GM23338 (cell line): Measurements from ENCODE around the gene TMEM38A.

Experiments
- CREB1 ChIP-seq: fragments of 250-450 bp; sonication (Bioruptor Pico); IDR thresholded peaks from 2 replicates; pipeline ENCODE4 v1.5.0; 2020; ENCODE audit warnings: low read depth, mild to moderate bottlenecking, moderate library complexity
- EZH2 ChIP-seq: fragments of 200-600 bp; sonication (generic); IDR thresholded peaks from one replicate; pipeline ENCODE4 v1.8.0; 2017; ENCODE audit warnings: antibody characterized with exemption, mild to moderate bottlenecking, low read depth; ENCODE audit not compliant: unreplicated experiment
- EZH2phosphoT487 ChIP-seq: fragments of 200-600 bp; sonication (generic); IDR thresholded peaks from one replicate; pipeline ENCODE4 v1.8.1; 2018; ENCODE audit warnings: antibody characterized with exemption; ENCODE audit not compliant: unreplicated experiment
- JUNB ChIP-seq: IDR thresholded peaks from one replicate; pipeline ENCODE4 v1.6.1; 2016; ENCODE audit warnings: antibody characterized with exemption; ENCODE audit not compliant: unreplicated experiment
- NANOG ChIP-seq: IDR thresholded peaks from 2 replicates; pipeline ENCODE4 v1.6.1; 2016; ENCODE audit warnings: antibody characterized with exemption, borderline replicate concordance
- POLR2AphosphoS5 ChIP-seq: IDR thresholded peaks from 2 replicates; pipeline ENCODE4 v1.6.1; 2016; ENCODE audit warnings: antibody characterized with exemption, low read depth
- STAT1 ChIP-seq: IDR thresholded peaks from one replicate; pipeline ENCODE4 v1.6.1; 2016; ENCODE audit warnings: antibody characterized with exemption; ENCODE audit not compliant: unreplicated experiment
- ZNF114 ChIP-seq: fragments of 250-450 bp; sonication (Bioruptor Pico); IDR thresholded peaks from 2 replicates; pipeline ENCODE4 v1.5.0; 2020; ENCODE audit warnings: mild to moderate bottlenecking, moderate library complexity
- TF ChIP-seq, protein P1 (sequence below), 2 experiments: fragments of 200-600 bp in 1 of 2; sonication (generic) in 1 of 2; conservative IDR thresholded peaks; 2 replicates each; pipeline versions ENCODE4 v1.5.1 to v1.6.1; 2016 to 2017; ENCODE audit warnings: antibody characterized with exemption in 2 of 2, low read depth in 2 of 2, mild to moderate bottlenecking in 2 of 2, moderate library complexity in 1 of 2
- TF ChIP-seq, protein P2 (sequence below): IDR thresholded peaks from one replicate; pipeline ENCODE4 v1.6.1; 2018; ENCODE audit warnings: antibody characterized with exemption; ENCODE audit not compliant: unreplicated experiment
- TF ChIP-seq, protein P3 (sequence below): IDR thresholded peaks from 2 replicates; pipeline ENCODE4 v1.6.1; 2016; ENCODE audit warnings: antibody characterized with exemption

DNA sequence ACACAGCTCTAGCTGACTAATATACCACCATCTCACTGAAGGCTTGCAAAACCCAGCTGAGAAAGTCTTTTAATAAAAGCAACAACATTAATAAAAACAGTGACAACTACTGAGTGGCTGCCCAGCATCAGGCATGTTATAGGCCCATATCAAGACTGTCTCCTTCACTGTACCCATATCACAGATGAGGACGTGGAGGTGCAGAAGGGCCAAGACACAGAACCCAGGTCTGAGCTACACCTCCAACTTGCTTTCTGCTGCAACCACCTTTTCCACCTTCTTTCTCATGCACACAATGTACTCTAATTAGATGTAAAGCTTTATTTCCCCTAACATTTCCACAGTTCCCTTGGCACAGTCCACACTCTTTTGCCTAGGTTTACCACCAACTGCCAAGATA, 22.3 kb upstream of the TMEM38A start:
- TF ChIP-seq POLR2AphosphoS5 (no peak), EZH2phosphoT487 (no peak), CREB1 (no peak), EZH2 (no peak), STAT1 (no peak), ZNF114 (CRISPR knock-in tag) (no peak), NANOG (no peak), JUNB (no peak)
- TF ChIP-seq, protein P1, sequence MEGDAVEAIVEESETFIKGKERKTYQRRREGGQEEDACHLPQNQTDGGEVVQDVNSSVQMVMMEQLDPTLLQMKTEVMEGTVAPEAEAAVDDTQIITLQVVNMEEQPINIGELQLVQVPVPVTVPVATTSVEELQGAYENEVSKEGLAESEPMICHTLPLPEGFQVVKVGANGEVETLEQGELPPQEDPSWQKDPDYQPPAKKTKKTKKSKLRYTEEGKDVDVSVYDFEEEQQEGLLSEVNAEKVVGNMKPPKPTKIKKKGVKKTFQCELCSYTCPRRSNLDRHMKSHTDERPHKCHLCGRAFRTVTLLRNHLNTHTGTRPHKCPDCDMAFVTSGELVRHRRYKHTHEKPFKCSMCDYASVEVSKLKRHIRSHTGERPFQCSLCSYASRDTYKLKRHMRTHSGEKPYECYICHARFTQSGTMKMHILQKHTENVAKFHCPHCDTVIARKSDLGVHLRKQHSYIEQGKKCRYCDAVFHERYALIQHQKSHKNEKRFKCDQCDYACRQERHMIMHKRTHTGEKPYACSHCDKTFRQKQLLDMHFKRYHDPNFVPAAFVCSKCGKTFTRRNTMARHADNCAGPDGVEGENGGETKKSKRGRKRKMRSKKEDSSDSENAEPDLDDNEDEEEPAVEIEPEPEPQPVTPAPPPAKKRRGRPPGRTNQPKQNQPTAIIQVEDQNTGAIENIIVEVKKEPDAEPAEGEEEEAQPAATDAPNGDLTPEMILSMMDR (conservative IDR thresholded peaks at IDR 0.05; ENCODE audit: low read depth in 2 of 2): no peak
- TF ChIP-seq, protein P2, sequence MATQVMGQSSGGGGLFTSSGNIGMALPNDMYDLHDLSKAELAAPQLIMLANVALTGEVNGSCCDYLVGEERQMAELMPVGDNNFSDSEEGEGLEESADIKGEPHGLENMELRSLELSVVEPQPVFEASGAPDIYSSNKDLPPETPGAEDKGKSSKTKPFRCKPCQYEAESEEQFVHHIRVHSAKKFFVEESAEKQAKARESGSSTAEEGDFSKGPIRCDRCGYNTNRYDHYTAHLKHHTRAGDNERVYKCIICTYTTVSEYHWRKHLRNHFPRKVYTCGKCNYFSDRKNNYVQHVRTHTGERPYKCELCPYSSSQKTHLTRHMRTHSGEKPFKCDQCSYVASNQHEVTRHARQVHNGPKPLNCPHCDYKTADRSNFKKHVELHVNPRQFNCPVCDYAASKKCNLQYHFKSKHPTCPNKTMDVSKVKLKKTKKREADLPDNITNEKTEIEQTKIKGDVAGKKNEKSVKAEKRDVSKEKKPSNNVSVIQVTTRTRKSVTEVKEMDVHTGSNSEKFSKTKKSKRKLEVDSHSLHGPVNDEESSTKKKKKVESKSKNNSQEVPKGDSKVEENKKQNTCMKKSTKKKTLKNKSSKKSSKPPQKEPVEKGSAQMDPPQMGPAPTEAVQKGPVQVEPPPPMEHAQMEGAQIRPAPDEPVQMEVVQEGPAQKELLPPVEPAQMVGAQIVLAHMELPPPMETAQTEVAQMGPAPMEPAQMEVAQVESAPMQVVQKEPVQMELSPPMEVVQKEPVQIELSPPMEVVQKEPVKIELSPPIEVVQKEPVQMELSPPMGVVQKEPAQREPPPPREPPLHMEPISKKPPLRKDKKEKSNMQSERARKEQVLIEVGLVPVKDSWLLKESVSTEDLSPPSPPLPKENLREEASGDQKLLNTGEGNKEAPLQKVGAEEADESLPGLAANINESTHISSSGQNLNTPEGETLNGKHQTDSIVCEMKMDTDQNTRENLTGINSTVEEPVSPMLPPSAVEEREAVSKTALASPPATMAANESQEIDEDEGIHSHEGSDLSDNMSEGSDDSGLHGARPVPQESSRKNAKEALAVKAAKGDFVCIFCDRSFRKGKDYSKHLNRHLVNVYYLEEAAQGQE: no peak
- TF ChIP-seq, protein P3, sequence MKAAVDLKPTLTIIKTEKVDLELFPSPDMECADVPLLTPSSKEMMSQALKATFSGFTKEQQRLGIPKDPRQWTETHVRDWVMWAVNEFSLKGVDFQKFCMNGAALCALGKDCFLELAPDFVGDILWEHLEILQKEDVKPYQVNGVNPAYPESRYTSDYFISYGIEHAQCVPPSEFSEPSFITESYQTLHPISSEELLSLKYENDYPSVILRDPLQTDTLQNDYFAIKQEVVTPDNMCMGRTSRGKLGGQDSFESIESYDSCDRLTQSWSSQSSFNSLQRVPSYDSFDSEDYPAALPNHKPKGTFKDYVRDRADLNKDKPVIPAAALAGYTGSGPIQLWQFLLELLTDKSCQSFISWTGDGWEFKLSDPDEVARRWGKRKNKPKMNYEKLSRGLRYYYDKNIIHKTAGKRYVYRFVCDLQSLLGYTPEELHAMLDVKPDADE: no peak
